ENCODE measurements around the gene HMGCL. TPM values are rescaled to one million over a fixed set of nuclear protein-coding genes. Genes with fewer than 3 reads are reported as not detected.

Gene HMGCL
- total RNA-seq, 1 experiment from 2014 or later = 19.4 TPM

DNA sequence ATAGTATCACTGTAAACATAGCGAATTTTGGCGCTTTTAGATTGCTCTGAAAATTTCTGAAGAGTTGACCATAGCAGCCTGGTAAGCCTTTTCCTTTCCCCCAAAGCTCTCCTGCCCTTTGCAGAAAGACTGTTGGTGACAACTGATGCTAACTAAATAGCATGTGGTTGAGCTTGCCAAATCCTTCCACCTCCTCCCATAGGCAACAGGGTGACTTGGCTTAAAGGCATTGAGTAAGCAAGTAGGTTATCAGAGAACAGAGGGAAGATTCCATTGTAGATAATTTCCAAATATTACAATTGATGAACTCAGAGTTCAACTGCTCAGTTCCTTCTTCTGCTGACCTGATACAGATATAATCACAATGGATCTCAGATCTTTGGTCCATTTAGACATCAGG is 19.9 kb upstream of the HMGCL start:
- Histone ChIP-seq H3K4me3 (ENCODE audit: low read depth, low read length) (no peak overlapping the region), H3K27me3 (replicated peaks; ENCODE audit: control insufficient read depth, insufficient read depth, low read length) (no peaks in the 10 kb centered on the region), H3K36me3 (ENCODE audit: control insufficient read depth, insufficient read depth, low read length) (no peaks in the 10 kb centered on the region; the same call in none of the 2 replicates), H3K9me3 (no peaks in the 10 kb centered on the region), H3K4me1 (no peaks in the 10 kb centered on the region)
- ChIA-PET POLR2A (interaction anchor here (0.6 kb wide), 1 partner anchor 147 kb away, joined by 3 read pairs; no protein-coding TSS in a partner anchor), CTCF (no interaction called here)
- Mint-ChIP-seq H3K4me3 (ENCODE audit: unreplicated experiment) (no peak overlapping the region), H3K9me3 (ENCODE audit: unreplicated experiment) (no peaks in the 10 kb centered on the region), H3K4me1 (ENCODE audit: low read depth, unreplicated experiment) (no peaks in the 10 kb centered on the region), H3K27me3 (ENCODE audit: insufficient read depth, unreplicated experiment) (no peaks in the 10 kb centered on the region), H3K27ac (ENCODE audit: unreplicated experiment) (no peak overlapping the region), H3K36me3 (ENCODE audit: insufficient read depth, unreplicated experiment) (peaks cover 9% of the 10 kb centered on the region)
- intact Hi-C loops (cut with micrococcal nuclease; ENCODE audit: unreplicated experiment) = no loop called here
- TF ChIP-seq, protein P1, sequence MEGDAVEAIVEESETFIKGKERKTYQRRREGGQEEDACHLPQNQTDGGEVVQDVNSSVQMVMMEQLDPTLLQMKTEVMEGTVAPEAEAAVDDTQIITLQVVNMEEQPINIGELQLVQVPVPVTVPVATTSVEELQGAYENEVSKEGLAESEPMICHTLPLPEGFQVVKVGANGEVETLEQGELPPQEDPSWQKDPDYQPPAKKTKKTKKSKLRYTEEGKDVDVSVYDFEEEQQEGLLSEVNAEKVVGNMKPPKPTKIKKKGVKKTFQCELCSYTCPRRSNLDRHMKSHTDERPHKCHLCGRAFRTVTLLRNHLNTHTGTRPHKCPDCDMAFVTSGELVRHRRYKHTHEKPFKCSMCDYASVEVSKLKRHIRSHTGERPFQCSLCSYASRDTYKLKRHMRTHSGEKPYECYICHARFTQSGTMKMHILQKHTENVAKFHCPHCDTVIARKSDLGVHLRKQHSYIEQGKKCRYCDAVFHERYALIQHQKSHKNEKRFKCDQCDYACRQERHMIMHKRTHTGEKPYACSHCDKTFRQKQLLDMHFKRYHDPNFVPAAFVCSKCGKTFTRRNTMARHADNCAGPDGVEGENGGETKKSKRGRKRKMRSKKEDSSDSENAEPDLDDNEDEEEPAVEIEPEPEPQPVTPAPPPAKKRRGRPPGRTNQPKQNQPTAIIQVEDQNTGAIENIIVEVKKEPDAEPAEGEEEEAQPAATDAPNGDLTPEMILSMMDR (IDR thresholded peaks at IDR 0.05; ENCODE audit: insufficient read depth in 1 of 2, low read depth in 1 of 2, low read length in 1 of 2, severe bottlenecking in 1 of 2, unreplicated experiment in 1 of 2) = no peak
- BruUV-seq (replicated peaks) = TSS peak; percentile 83
- no peak for DNase-seq

DNA sequence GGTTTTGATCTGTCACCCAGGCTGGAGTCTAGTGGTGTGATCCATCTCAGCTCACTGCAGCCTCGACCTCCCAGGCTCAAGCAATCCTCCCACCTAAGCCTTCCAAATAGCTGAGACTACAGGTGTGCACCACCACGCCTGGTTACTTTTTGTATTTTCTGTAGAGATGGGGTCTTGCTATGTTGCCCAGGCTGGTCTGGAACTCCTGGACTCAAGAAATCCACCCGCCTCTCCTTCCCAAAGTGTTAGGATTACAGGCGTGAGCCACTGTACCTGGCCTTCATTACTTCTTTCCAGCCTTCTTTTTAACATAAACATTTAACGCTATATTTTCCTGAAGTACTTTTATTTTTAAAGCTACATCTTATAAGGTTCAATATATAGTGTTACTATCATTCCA is 18.4 kb upstream of the HMGCL start:
- Histone ChIP-seq H3K36me3 (ENCODE audit: control insufficient read depth, insufficient read depth, low read length) (no peaks in the 10 kb centered on the region; the same call in none of the 2 replicates), H3K27me3 (replicated peaks; ENCODE audit: control insufficient read depth, insufficient read depth, low read length) (no peaks in the 10 kb centered on the region), H3K4me1 (no peaks in the 10 kb centered on the region), H3K9me3 (no peaks in the 10 kb centered on the region), H3K4me3 (ENCODE audit: low read depth, low read length) (no peak overlapping the region)
- no peak for DNase-seq
- CTCF ChIA-PET = no interaction called here
- Mint-ChIP-seq H3K4me3 (ENCODE audit: unreplicated experiment) (no peak overlapping the region), H3K9me3 (ENCODE audit: unreplicated experiment) (no peaks in the 10 kb centered on the region), H3K36me3 (ENCODE audit: insufficient read depth, unreplicated experiment) (peaks cover 9% of the 10 kb centered on the region), H3K27ac (ENCODE audit: unreplicated experiment) (no peak overlapping the region), H3K27me3 (ENCODE audit: insufficient read depth, unreplicated experiment) (no peaks in the 10 kb centered on the region), H3K4me1 (ENCODE audit: low read depth, unreplicated experiment) (no peaks in the 10 kb centered on the region)
- POLR2A ChIA-PET = no interaction called here
- BruUV-seq (replicated peaks) = no TSS peak
- intact Hi-C loops (cut with micrococcal nuclease; ENCODE audit: unreplicated experiment) = no loop called here
- TF ChIP-seq, protein P1 (IDR thresholded peaks at IDR 0.05; ENCODE audit: insufficient read depth in 1 of 2, low read depth in 1 of 2, low read length in 1 of 2, severe bottlenecking in 1 of 2, unreplicated experiment in 1 of 2) = no peak

DNA sequence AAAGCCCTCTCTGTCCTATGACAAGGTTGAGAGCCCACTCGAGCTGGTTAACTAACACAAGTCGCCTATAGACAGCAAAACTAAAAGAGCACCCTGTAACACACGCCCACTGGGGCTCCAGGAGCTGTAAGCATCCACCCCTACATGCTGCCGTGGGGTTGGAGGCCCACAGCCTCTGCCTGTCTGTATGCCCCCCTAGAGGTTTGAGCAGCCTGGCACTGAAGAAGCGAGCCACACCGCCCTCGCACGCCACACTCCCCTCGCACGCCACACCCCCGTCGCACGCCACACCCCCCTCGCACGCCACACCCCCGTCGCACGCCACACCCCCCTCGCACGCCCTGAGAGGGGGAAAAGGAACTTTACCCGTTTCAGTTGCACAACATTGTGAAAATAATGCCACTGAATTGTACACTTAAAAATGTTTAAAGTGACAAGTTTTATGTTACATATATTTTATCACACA is 13.2 kb upstream of the HMGCL start:
- peak; percentile 65 to 71 for DNase-seq
- Histone ChIP-seq H3K4me1 (no peaks in the 10 kb centered on the region), H3K36me3 (ENCODE audit: control insufficient read depth, insufficient read depth, low read length) (no peaks in the 10 kb centered on the region), H3K4me3 (ENCODE audit: low read depth, low read length) (peak overlapping the region; percentile 39), H3K9me3 (no peaks in the 10 kb centered on the region), H3K27me3 (replicated peaks; ENCODE audit: control insufficient read depth, insufficient read depth, low read length) (no peaks in the 10 kb centered on the region)
- TF ChIP-seq, protein P1 (IDR thresholded peaks at IDR 0.05; ENCODE audit: insufficient read depth in 1 of 2, low read depth in 1 of 2, low read length in 1 of 2, severe bottlenecking in 1 of 2, unreplicated experiment in 1 of 2) = no peak
- no TSS peak for BruUV-seq (replicated peaks)
- H3K4me1 Mint-ChIP-seq (ENCODE audit: low read depth, unreplicated experiment) = peaks cover 7% of the 10 kb centered on the region
- peaks cover 8% of the 10 kb centered on the region for H3K27me3 Mint-ChIP-seq (ENCODE audit: insufficient read depth, unreplicated experiment)
- no peak overlapping the region for H3K27ac Mint-ChIP-seq (ENCODE audit: unreplicated experiment)
- intact Hi-C loops (cut with micrococcal nuclease; ENCODE audit: unreplicated experiment) = no loop called here
- H3K36me3 Mint-ChIP-seq (ENCODE audit: insufficient read depth, unreplicated experiment) = peaks cover 6% of the 10 kb centered on the region
- ChIA-PET CTCF (interaction anchor here (0.5 kb wide), 1 partner anchor 13 kb away, joined by 3 read pairs; the partner anchor contains the start of gene HMGCL), POLR2A (interaction anchor here (0.6 kb wide), 1 partner anchor 13 kb away, joined by 5 read pairs; no protein-coding TSS in a partner anchor)
- H3K4me3 Mint-ChIP-seq (ENCODE audit: unreplicated experiment) = peak overlapping the region; percentile 63
- no peaks in the 10 kb centered on the region for H3K9me3 Mint-ChIP-seq (ENCODE audit: unreplicated experiment)
